ENCODE results near the gene ARRB1. TPM values are rescaled to one million over a fixed set of nuclear protein-coding genes. Genes with fewer than 3 reads are reported as not detected.
A peak's percentile ranks its signal among the peaks of the same experiment; 100 is the strongest.

The ARRB1 gene
- total RNA-seq, 1 donor from 2014 or later, result 1.0 TPM

DNA sequence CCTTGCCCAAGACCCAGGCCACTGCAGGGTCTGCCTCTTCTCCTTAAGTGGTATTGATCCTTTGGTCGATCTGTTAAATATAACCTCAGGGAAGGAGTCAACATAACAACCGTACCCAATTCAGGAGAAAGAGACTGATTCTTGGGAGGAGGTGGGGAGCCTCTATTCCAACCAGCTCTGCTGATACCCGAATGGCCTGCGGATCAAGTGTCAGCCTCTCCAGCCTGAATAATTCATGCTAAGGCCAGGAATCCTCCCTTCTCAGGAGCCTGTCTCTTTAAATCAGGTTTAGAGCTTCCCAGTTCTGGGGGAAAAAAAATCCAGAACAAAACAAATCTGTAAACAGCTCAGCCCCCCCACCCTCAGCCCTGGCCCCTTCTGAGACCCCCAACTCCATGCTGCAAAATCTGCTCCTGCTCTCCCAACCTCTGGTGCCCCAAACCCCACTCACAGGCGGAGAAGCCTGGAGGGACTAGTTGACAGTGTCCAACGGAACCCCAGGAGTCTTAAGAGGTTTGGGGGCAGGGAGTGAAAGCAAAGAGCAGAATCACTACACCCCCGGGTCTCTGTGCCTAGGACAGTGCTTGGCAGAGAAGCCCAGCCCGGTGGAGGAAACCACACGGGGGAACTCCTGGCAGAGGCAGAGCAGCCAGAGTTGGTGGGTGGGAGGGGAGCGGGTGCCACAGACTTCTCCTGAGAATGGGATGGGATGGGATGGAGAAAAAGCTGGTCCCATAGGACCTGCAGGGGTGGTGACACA, 111.8 kb downstream of the ARRB1 start:
- H3K27me3 ChIP-seq, result peaks cover 76% of the 10 kb centered on the region
- no peak overlapping the region for H2AFZ ChIP-seq (replicated peaks)
- Mint-ChIP-seq H3K36me3 (no peaks in the 10 kb centered on the region), H3K4me1 (peaks cover 14% of the 10 kb centered on the region), H3K27me3 (ENCODE audit: insufficient read depth, low read depth) (peaks cover 40% of the 10 kb centered on the region), H3K9me3 (no peaks in the 10 kb centered on the region), H3K27ac (no peak overlapping the region), H3K4me3 (peak overlapping the region; percentile 84)
- peaks cover 22% of the 10 kb centered on the region for H4K20me1 ChIP-seq (ENCODE audit: low read depth)
- TF ChIP-seq EZH2phosphoT487 (IDR thresholded peaks at IDR 0.05), result no peak
- no peak for TF ChIP-seq CTCF (IDR thresholded peaks at IDR 0.05)
- no peak for TF ChIP-seq EZH2 (IDR thresholded peaks at IDR 0.05)
- H3K27ac ChIP-seq, result no peak overlapping the region
- peak overlapping the region; percentile 48 for H3K4me3 ChIP-seq
- H3K36me3 ChIP-seq, result no peaks in the 10 kb centered on the region
- no peaks in the 10 kb centered on the region for H3K79me2 ChIP-seq (ENCODE audit: low read depth)
- H3F3A ChIP-seq (ENCODE audit: low read depth), result no peaks in the 10 kb centered on the region
- H3K4me2 ChIP-seq, result peak overlapping the region; percentile 75
- peaks cover 17% of the 10 kb centered on the region for H3K4me1 ChIP-seq
- DNase-seq (ENCODE audit: low spot score), result no peak
- no peaks in the 10 kb centered on the region for H3K9me3 ChIP-seq (ENCODE audit: low read depth)
- H3K9ac ChIP-seq, result no peak overlapping the region

- H3K79me2 ChIP-seq (ENCODE audit: low read depth), result no peaks in the 10 kb centered on the region
- H3K36me3 ChIP-seq, result no peaks in the 10 kb centered on the region
- no peak overlapping the region for H2AFZ ChIP-seq (replicated peaks)
- H3K9ac ChIP-seq, result no peak overlapping the region
- no peaks in the 10 kb centered on the region for H3F3A ChIP-seq (ENCODE audit: low read depth)
- H3K9me3 Mint-ChIP-seq, result no peaks in the 10 kb centered on the region
- no peak overlapping the region for H3K4me3 ChIP-seq
- no peak overlapping the region for H3K4me2 ChIP-seq
- H3K4me1 Mint-ChIP-seq, result peaks cover 14% of the 10 kb centered on the region
- peaks cover 37% of the 10 kb centered on the region for H3K27me3 Mint-ChIP-seq (ENCODE audit: insufficient read depth, low read depth)
- H3K27me3 ChIP-seq, result peaks cover 68% of the 10 kb centered on the region
- H3K4me3 Mint-ChIP-seq, result peak overlapping the region; percentile 72
- H3K36me3 Mint-ChIP-seq, result no peaks in the 10 kb centered on the region
- no peak for DNase-seq (ENCODE audit: low spot score)
- H3K27ac Mint-ChIP-seq, result no peak overlapping the region
- no peaks in the 10 kb centered on the region for H3K9me3 ChIP-seq (ENCODE audit: low read depth)
- peaks cover 17% of the 10 kb centered on the region for H3K4me1 ChIP-seq
- TF ChIP-seq EZH2 (IDR thresholded peaks at IDR 0.05) (no peak), CTCF (IDR thresholded peaks at IDR 0.05) (no peak), EZH2phosphoT487 (IDR thresholded peaks at IDR 0.05) (no peak)
- H3K27ac ChIP-seq, result no peak overlapping the region
- peaks cover 30% of the 10 kb centered on the region for H4K20me1 ChIP-seq (ENCODE audit: low read depth)
Measured at GRCh38 chr11:75238595-75239440, 112.6 kb downstream of the ARRB1 start.

GRCh38 chr11:75237050-75237449, 114.4 kb downstream of the ARRB1 start:
- H3K27ac Mint-ChIP-seq, result no peak overlapping the region
- peaks cover 38% of the 10 kb centered on the region for H4K20me1 ChIP-seq (ENCODE audit: low read depth)

More at GRCh38 chr11:75237050-75237449, 114.4 kb downstream of the ARRB1 start:
- Mint-ChIP-seq H3K36me3 (no peaks in the 10 kb centered on the region), H3K4me1 (peaks cover 10% of the 10 kb centered on the region), H3K27me3 (ENCODE audit: insufficient read depth, low read depth) (peaks cover 24% of the 10 kb centered on the region), H3K4me3 (no peak overlapping the region), H3K9me3 (no peaks in the 10 kb centered on the region)
- Histone ChIP-seq H3K9ac (no peak overlapping the region), H3K36me3 (no peaks in the 10 kb centered on the region), H3K79me2 (ENCODE audit: low read depth) (no peaks in the 10 kb centered on the region), H3F3A (ENCODE audit: low read depth) (no peaks in the 10 kb centered on the region), H3K27ac (no peak overlapping the region), H3K4me2 (no peak overlapping the region), H3K27me3 (peaks cover 50% of the 10 kb centered on the region), H3K4me1 (peaks cover 13% of the 10 kb centered on the region), H3K9me3 (ENCODE audit: low read depth) (no peaks in the 10 kb centered on the region), H2AFZ (replicated peaks) (no peak overlapping the region), H3K4me3 (no peak overlapping the region)
- TF ChIP-seq EZH2 (IDR thresholded peaks at IDR 0.05) (no peak), CTCF (IDR thresholded peaks at IDR 0.05) (no peak), EZH2phosphoT487 (IDR thresholded peaks at IDR 0.05) (no peak)
- no peak for DNase-seq (ENCODE audit: low spot score)

Measured in neural progenitor cell (in vitro differentiated cells).